HepG2 (cell line): ENCODE data around the gene ASPRV1. TPM values are rescaled to one million over a fixed set of nuclear protein-coding genes. Genes with fewer than 3 reads are reported as not detected.

ENCODE experiments used
- ADNP ChIP-seq: sonication (generic); formaldehyde crosslinking; IDR thresholded peaks from 2 replicates; pipeline ENCODE4 v1.4.0; 2020; ENCODE audit warnings: missing genetic modification reagents
- ATF1 ChIP-seq: IDR thresholded peaks from 2 replicates; pipeline ENCODE4 v1.6.1; 2016; ENCODE audit warnings: mild to moderate bottlenecking, control low read depth
- GATA4 ChIP-seq: sonication (generic); IDR thresholded peaks from 2 replicates; pipeline ENCODE4 v1.6.1; 2016; ENCODE audit warnings: antibody characterized with exemption, low read depth, borderline replicate concordance
- JDP2 ChIP-seq: sonication (generic); formaldehyde crosslinking; IDR thresholded peaks from 2 replicates; pipeline ENCODE4 v1.8.1; 2022; ENCODE audit warnings: missing genetic modification reagents, borderline replicate concordance
- MATR3 ChIP-seq: sonication (generic); formaldehyde crosslinking; IDR thresholded peaks from 2 replicates; pipeline ENCODE4 v1.4.0; 2020; ENCODE audit warnings: missing genetic modification reagents
- PAF1 ChIP-seq: IDR thresholded peaks from 2 replicates; pipeline ENCODE4 v1.6.1; 2016; ENCODE audit warnings: missing genetic modification reagents, missing compliant biosample characterization
- REXO4 ChIP-seq: sonication (generic); formaldehyde crosslinking; IDR thresholded peaks from 2 replicates; pipeline ENCODE4 v1.8.0; 2022; ENCODE audit warnings: missing genetic modification reagents, mild to moderate bottlenecking, borderline replicate concordance
- RFXAP ChIP-seq: sonication (generic); formaldehyde crosslinking; IDR thresholded peaks from 2 replicates; pipeline ENCODE4 v1.4.0; 2020; ENCODE audit warnings: missing genetic modification reagents, borderline replicate concordance
- SKI ChIP-seq: fragments of 450-650 bp; IDR thresholded peaks from one replicate; pipeline ENCODE4 v1.6.1; 2018; ENCODE audit warnings: mild to moderate bottlenecking; ENCODE audit not compliant: partially characterized antibody
- SMAD9 ChIP-seq: sonication (generic); formaldehyde crosslinking; IDR thresholded peaks from 2 replicates; pipeline ENCODE4 v1.5.1; 2020; ENCODE audit warnings: mild to moderate bottlenecking, missing genetic modification reagents
- SMYD3 ChIP-seq: sonication (generic); formaldehyde crosslinking; IDR thresholded peaks from 2 replicates; pipeline ENCODE4 v1.8.1; 2023; ENCODE audit warnings: mild to moderate bottlenecking, missing genetic modification reagents
- TBX3 ChIP-seq: fragments of 450-650 bp; IDR thresholded peaks from 2 replicates; pipeline ENCODE4 v1.6.1; 2017; ENCODE audit warnings: antibody characterized with exemption, mild to moderate bottlenecking, inconsistent platforms, borderline replicate concordance
- TSC22D2 ChIP-seq: sonication (generic); formaldehyde crosslinking; IDR thresholded peaks from 2 replicates; pipeline ENCODE4 v1.5.1; 2020; ENCODE audit warnings: missing genetic modification reagents, mild to moderate bottlenecking, borderline replicate concordance
- ZNF160 ChIP-seq: sonication (generic); formaldehyde crosslinking; IDR thresholded peaks from 2 replicates; pipeline ENCODE4 v1.8.0; 2022; ENCODE audit warnings: mild to moderate bottlenecking, inconsistent platforms, missing genetic modification reagents
- ZNF343 ChIP-seq: sonication (generic); formaldehyde crosslinking; IDR thresholded peaks from 2 replicates; pipeline ENCODE4 v1.4.0; 2020; ENCODE audit warnings: mild to moderate bottlenecking, missing genetic modification reagents
- ZNF589 ChIP-seq: sonication (generic); formaldehyde crosslinking; conservative IDR thresholded peaks from 2 replicates; pipeline ENCODE4 v1.8.0; 2022; ENCODE audit warnings: mild to moderate bottlenecking, moderate library complexity, missing genetic modification reagents
- ZNF615 ChIP-seq: sonication (generic); formaldehyde crosslinking; IDR thresholded peaks from 2 replicates; pipeline ENCODE4 v1.5.0; 2020; ENCODE audit warnings: mild to moderate bottlenecking, missing genetic modification reagents, borderline replicate concordance
- ZNF839 ChIP-seq: sonication (generic); formaldehyde crosslinking; IDR thresholded peaks from 2 replicates; pipeline ENCODE4 v1.4.0; 2020; ENCODE audit warnings: missing genetic modification reagents, mild to moderate bottlenecking, borderline replicate concordance
- polyA plus RNA-seq, 8 experiments: library from polyadenylated mRNA; depleted of rRNA in 3 of 8; stranded (reverse) in 7 of 8; unstranded in 1 of 8; fragments of >200 nt; fragmentation: Illumina TruSeq in 4 of 8; extraction: Trizol in 4 of 8; gene quantifications; 2 replicates each; pipeline versions ENCODE4 v1.2.1 to v1.2.3, GENCODE V29; 2011 to 2016; ENCODE audit warnings: low read depth in 4 of 8, missing spikeins in 1 of 8, mixed read lengths in 1 of 8; ENCODE audit not compliant: insufficient read depth in 1 of 8
- total RNA-seq, 5 experiments: library from RNA; depleted of rRNA; stranded (reverse); fragments of >200 nt; fragmentation: Illumina TruSeq; extraction: Trizol; gene quantifications; 2 replicates each; pipeline ENCODE4 v1.2.3, GENCODE V29; 2016; ENCODE audit warnings: low read depth in 1 of 5
- TF ChIP-seq, protein P1 (sequence below): sonication (generic); formaldehyde crosslinking; conservative IDR thresholded peaks from 2 replicates; pipeline ENCODE4 v1.4.0; 2020; ENCODE audit warnings: mild to moderate bottlenecking, missing genetic modification reagents, moderate library complexity
- TF ChIP-seq, protein P2 (sequence below): sonication (generic); formaldehyde crosslinking; IDR thresholded peaks from 2 replicates; pipeline ENCODE4 v1.5.0; 2020; ENCODE audit warnings: missing genetic modification reagents
- TF ChIP-seq, protein P3 (sequence below): sonication (generic); formaldehyde crosslinking; IDR thresholded peaks from 2 replicates; pipeline ENCODE4 v1.8.0; 2022; ENCODE audit warnings: mild to moderate bottlenecking, missing genetic modification reagents
- TF ChIP-seq, protein P4 (sequence below): sonication (generic); formaldehyde crosslinking; IDR thresholded peaks from 2 replicates; pipeline ENCODE4 v1.4.0; 2020; ENCODE audit warnings: missing genetic modification reagents, low read depth, mild to moderate bottlenecking, borderline replicate concordance

Gene ASPRV1
- total and polyA plus RNA-seq, 2 of the 13 experiments (the other 11 are each of a cell fraction or from before 2014, with no cell fraction given), result 0.40 to 0.48 TPM

DNA sequence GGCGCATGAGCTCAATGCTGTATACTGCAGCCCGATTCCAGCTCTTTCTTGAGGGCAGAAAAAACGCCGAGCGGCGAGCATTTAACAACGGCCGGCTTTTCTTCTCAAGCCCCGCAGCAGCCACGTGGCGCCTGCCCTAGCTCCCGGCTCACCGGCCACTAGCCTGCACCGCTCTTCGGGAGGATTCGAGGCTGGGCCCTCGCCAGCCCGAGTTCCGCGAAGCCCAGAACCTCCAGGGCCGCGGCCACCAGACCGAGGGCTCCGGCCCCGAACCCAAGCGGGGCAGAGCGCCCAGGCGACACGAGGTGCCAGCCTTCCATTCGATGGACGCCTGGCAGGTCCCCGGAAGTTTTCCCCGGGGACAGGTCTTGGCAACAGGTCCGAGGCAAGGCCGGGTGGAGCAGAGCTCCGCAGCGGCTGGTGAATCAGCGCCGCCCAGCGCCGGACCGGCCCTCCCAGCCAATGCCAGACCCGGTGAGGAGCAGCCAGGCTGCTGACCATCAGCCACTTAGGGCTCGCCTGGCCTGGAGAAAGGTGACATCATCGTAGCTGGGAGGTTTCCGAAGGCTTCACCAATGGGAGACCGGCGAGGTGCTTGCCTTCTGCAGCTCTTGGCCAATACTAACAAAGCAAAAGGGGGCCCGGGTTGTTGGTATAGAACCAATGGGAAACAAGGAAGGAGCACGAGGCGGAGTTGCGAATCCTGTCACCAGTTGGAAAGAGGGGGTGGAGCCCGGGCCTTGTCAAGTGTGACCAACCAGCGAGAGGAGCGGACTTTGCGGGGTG lies 47.1 kb downstream of the ASPRV1 start (continued):
- TF ChIP-seq, protein P1, sequence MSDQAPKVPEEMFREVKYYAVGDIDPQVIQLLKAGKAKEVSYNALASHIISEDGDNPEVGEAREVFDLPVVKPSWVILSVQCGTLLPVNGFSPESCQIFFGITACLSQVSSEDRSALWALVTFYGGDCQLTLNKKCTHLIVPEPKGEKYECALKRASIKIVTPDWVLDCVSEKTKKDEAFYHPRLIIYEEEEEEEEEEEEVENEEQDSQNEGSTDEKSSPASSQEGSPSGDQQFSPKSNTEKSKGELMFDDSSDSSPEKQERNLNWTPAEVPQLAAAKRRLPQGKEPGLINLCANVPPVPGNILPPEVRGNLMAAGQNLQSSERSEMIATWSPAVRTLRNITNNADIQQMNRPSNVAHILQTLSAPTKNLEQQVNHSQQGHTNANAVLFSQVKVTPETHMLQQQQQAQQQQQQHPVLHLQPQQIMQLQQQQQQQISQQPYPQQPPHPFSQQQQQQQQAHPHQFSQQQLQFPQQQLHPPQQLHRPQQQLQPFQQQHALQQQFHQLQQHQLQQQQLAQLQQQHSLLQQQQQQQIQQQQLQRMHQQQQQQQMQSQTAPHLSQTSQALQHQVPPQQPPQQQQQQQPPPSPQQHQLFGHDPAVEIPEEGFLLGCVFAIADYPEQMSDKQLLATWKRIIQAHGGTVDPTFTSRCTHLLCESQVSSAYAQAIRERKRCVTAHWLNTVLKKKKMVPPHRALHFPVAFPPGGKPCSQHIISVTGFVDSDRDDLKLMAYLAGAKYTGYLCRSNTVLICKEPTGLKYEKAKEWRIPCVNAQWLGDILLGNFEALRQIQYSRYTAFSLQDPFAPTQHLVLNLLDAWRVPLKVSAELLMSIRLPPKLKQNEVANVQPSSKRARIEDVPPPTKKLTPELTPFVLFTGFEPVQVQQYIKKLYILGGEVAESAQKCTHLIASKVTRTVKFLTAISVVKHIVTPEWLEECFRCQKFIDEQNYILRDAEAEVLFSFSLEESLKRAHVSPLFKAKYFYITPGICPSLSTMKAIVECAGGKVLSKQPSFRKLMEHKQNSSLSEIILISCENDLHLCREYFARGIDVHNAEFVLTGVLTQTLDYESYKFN (CRISPR knock-in tag), result peak; percentile 64
- TF ChIP-seq TSC22D2 (CRISPR knock-in tag), result peak; percentile 83; the same call in 1 of the 2 replicates
- 0 out of 2 replicates have a peak, but pooled peaks have one; percentile 34 for TF ChIP-seq SMYD3 (CRISPR knock-in tag)
- no peak for TF ChIP-seq ADNP (CRISPR knock-in tag)
- peak; percentile 72 for TF ChIP-seq SMAD9 (CRISPR knock-in tag)
- TF ChIP-seq, protein P2, sequence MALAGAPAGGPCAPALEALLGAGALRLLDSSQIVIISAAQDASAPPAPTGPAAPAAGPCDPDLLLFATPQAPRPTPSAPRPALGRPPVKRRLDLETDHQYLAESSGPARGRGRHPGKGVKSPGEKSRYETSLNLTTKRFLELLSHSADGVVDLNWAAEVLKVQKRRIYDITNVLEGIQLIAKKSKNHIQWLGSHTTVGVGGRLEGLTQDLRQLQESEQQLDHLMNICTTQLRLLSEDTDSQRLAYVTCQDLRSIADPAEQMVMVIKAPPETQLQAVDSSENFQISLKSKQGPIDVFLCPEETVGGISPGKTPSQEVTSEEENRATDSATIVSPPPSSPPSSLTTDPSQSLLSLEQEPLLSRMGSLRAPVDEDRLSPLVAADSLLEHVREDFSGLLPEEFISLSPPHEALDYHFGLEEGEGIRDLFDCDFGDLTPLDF (CRISPR knock-in tag), result no peak; the same call in 1 of the 2 replicates
- TF ChIP-seq, protein P3, sequence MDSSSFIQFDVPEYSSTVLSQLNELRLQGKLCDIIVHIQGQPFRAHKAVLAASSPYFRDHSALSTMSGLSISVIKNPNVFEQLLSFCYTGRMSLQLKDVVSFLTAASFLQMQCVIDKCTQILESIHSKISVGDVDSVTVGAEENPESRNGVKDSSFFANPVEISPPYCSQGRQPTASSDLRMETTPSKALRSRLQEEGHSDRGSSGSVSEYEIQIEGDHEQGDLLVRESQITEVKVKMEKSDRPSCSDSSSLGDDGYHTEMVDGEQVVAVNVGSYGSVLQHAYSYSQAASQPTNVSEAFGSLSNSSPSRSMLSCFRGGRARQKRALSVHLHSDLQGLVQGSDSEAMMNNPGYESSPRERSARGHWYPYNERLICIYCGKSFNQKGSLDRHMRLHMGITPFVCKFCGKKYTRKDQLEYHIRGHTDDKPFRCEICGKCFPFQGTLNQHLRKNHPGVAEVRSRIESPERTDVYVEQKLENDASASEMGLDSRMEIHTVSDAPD (CRISPR knock-in tag), result peak; percentile 76
- peak; percentile 90 for TF ChIP-seq ATF1 (CRISPR knock-in tag)
- peak; percentile 95; the same call in 1 of the 2 replicates for TF ChIP-seq ZNF589 (CRISPR knock-in tag)
- TF ChIP-seq RFXAP (CRISPR knock-in tag), result peak; percentile 100
- no peak for TF ChIP-seq ZNF615 (CRISPR knock-in tag)
- no peak for TF ChIP-seq GATA4
- peak; percentile 24 for TF ChIP-seq SKI
- TF ChIP-seq ZNF839, result peak; percentile 95; the same call in 1 of the 2 replicates
- TF ChIP-seq, protein P4, sequence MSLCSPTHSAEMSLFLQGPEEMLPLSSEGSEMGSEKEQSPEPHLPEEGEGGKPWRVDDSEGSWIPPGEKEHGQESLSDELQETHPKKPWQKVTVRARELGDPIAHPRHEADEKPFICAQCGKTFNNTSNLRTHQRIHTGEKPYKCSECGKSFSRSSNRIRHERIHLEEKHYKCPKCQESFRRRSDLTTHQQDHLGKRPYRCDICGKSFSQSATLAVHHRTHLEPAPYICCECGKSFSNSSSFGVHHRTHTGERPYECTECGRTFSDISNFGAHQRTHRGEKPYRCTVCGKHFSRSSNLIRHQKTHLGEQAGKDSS (CRISPR knock-in tag), result no peak; the same call in 1 of the 2 replicates
- TF ChIP-seq REXO4 (CRISPR knock-in tag), result peak; percentile 92
- TF ChIP-seq ZNF160, result peak; percentile 47; the same call in 1 of the 2 replicates
- no peak for TF ChIP-seq MATR3 (CRISPR knock-in tag)
- 0 out of 2 replicates have a peak, but pooled peaks have one; percentile 50 for TF ChIP-seq TBX3
- peak; percentile 90; the same call in 1 of the 2 replicates for TF ChIP-seq ZNF343 (CRISPR knock-in tag)
- peak; percentile 26; the same call in 1 of the 2 replicates for TF ChIP-seq JDP2
- no peak for TF ChIP-seq PAF1 (CRISPR knock-in tag)
